GM23248 (cell line): Measurements from ENCODE around the gene ENG. TPM values are rescaled to one million over a fixed set of nuclear protein-coding genes. Genes with fewer than 3 reads are reported as not detected.
A peak's percentile ranks its signal among the peaks of the same experiment; 100 is the strongest.

Experiments
- DNase-seq: peaks from one replicate; pipeline ENCODE4 v3.0.0-alpha.2; 2015
- H2AFZ ChIP-seq: fragments of 200-600 bp; sonication (generic); 2 replicates; pipeline ENCODE4 v1.6.1; 2016; ENCODE audit warnings: antibody characterized with exemption
- H3F3A ChIP-seq: fragments of 200-600 bp; sonication (generic); 2 replicates; pipeline ENCODE4 v1.6.1; 2016; ENCODE audit warnings: mild to moderate bottlenecking, antibody characterized with exemption, mixed run types; ENCODE audit not compliant: insufficient read depth
- H3K27ac ChIP-seq: fragments of 200-600 bp; sonication (generic); 2 replicates; pipeline ENCODE4 v1.5.1; 2016; ENCODE audit warnings: mild to moderate bottlenecking
- H3K27me3 ChIP-seq: fragments of 200-600 bp; sonication (generic); replicated peaks from 2 replicates; pipeline ENCODE4 v1.6.1; 2016; ENCODE audit warnings: mild to moderate bottlenecking; ENCODE audit not compliant: insufficient read depth
- H3K36me3 ChIP-seq: fragments of 200-600 bp; sonication (generic); 2 replicates; pipeline ENCODE4 v1.6.1; 2016; ENCODE audit warnings: low read depth, mild to moderate bottlenecking
- H3K4me1 ChIP-seq: fragments of 200-600 bp; sonication (generic); 2 replicates; pipeline ENCODE4 v1.6.1; 2016; ENCODE audit warnings: mild to moderate bottlenecking; ENCODE audit not compliant: insufficient read depth
- H3K4me2 ChIP-seq: fragments of 200-600 bp; sonication (generic); one replicate; pipeline ENCODE4 v1.6.1; 2016; ENCODE audit warnings: mild to moderate bottlenecking; ENCODE audit not compliant: unreplicated experiment
- H3K4me3 ChIP-seq: fragments of 200-600 bp; sonication (generic); 2 replicates; pipeline ENCODE4 v1.5.1; 2016; ENCODE audit warnings: mild to moderate bottlenecking
- H3K79me2 ChIP-seq: fragments of 200-600 bp; sonication (generic); 2 replicates; pipeline ENCODE4 v1.6.1; 2016; ENCODE audit warnings: mild to moderate bottlenecking; ENCODE audit not compliant: insufficient read depth
- H3K9ac ChIP-seq: fragments of 200-600 bp; sonication (generic); 2 replicates; pipeline ENCODE4 v1.6.1; 2016; ENCODE audit warnings: mild to moderate bottlenecking
- H3K9me2 ChIP-seq: fragments of 200-600 bp; sonication (generic); 2 replicates; pipeline ENCODE4 v1.6.1; 2016; ENCODE audit warnings: mixed run types, mild to moderate bottlenecking, moderate library complexity; ENCODE audit not compliant: insufficient read depth
- H3K9me3 ChIP-seq: fragments of 200-600 bp; sonication (generic); one replicate; pipeline ENCODE4 v1.6.1; 2017; ENCODE audit warnings: low read depth
- H4K20me1 ChIP-seq: fragments of 200-600 bp; sonication (generic); 2 replicates; pipeline ENCODE4 v1.6.0; 2016; ENCODE audit not compliant: insufficient read depth
- EZH2 ChIP-seq: fragments of 200-600 bp; sonication (generic); IDR thresholded peaks from 2 replicates; pipeline ENCODE4 v1.6.1; 2018; ENCODE audit warnings: antibody characterized with exemption, mild to moderate bottlenecking; ENCODE audit not compliant: insufficient read depth, poor library complexity, severe bottlenecking
- EZH2phosphoT487 ChIP-seq: fragments of 200-600 bp; sonication (generic); IDR thresholded peaks from 2 replicates; pipeline ENCODE4 v1.6.1; 2018; ENCODE audit warnings: antibody characterized with exemption, moderate library complexity, mild to moderate bottlenecking, low read depth; ENCODE audit not compliant: insufficient read depth
- WGBS, 2 experiments: methylation state at CpG; one replicate each; pipeline ENCODE4 v1.1.6; 2015 to 2017; ENCODE audit warnings: low lambda C conversion rate in 2 of 2, low coverage in 1 of 2; ENCODE audit errors: missing lambda C conversion rate in 2 of 2; 5-methylcytosine and 5-hydroxymethylcytosine counted together
- in situ Hi-C: fragments of 300-500 bp; cut with MboI; formaldehyde crosslinking; loops from 2 replicates; pipeline ENCODE4 v1.15.0; 2020
- polyA plus RNA-seq: library from polyadenylated mRNA; unstranded; fragments of >200 nt; fragmentation: Nextera tagmentation; extraction: Ambion mirVana; gene quantifications from 2 replicates; pipeline ENCODE4 v1.2.1, GENCODE V29; 2016
- total RNA-seq: library from RNA; depleted of rRNA; stranded (reverse); fragments of >200 nt; shearing (Covaris generic); gene quantifications from 2 replicates; pipeline ENCODE4 v1.2.3, GENCODE V29; 2014

ENG gene
- total and polyA plus RNA-seq, 2 experiments from 2014 or later: 54.5 to 226 TPM

GRCh38 chr9:127801955-127802575 lies 52.4 kb downstream of the ENG start:
- peak overlapping the region; percentile 98 for H3K9ac ChIP-seq
- no peaks in the 10 kb centered on the region for H4K20me1 ChIP-seq
- H3F3A ChIP-seq: peaks cover 15% of the 10 kb centered on the region
- H3K4me1 ChIP-seq: peaks cover 16% of the 10 kb centered on the region
- peak overlapping the region; percentile 85 for H2AFZ ChIP-seq
- H3K79me2 ChIP-seq: peaks cover 34% of the 10 kb centered on the region
- no peaks in the 10 kb centered on the region for H3K9me2 ChIP-seq
- H3K9me3 ChIP-seq: no peaks in the 10 kb centered on the region
- in situ Hi-C loops: no loop called here
- peak overlapping the region; percentile 83 for H3K4me2 ChIP-seq
- no peaks in the 10 kb centered on the region for H3K27me3 ChIP-seq
- H3K36me3 ChIP-seq: no peaks in the 10 kb centered on the region
- TF ChIP-seq EZH2phosphoT487 (no peak), EZH2 (no peak)
- H3K4me3 ChIP-seq: peak overlapping the region; percentile 91
- DNase-seq: peak; percentile 39
- H3K27ac ChIP-seq: peak overlapping the region; percentile 59
- 17 to 18% methylated on average over 10 of the region's 10 CpGs for WGBS, 2 experiments

- Histone ChIP-seq H3K27ac (no peak overlapping the region), H3K9ac (no peak overlapping the region), H3K79me2 (peaks cover 9% of the 10 kb centered on the region; the same call in 1 of the 2 replicates), H3K27me3 (no peaks in the 10 kb centered on the region), H3K4me3 (no peak overlapping the region), H4K20me1 (no peaks in the 10 kb centered on the region), H2AFZ (no peak overlapping the region), H3F3A (peaks cover 23% of the 10 kb centered on the region), H3K36me3 (peaks cover 6% of the 10 kb centered on the region), H3K4me2 (no peak overlapping the region), H3K4me1 (0 out of 2 replicates have a peak, but pooled peaks cover 3% of the 10 kb centered on the region), H3K9me2 (no peaks in the 10 kb centered on the region), H3K9me3 (no peaks in the 10 kb centered on the region)
- DNase-seq: no peak
- in situ Hi-C loops: no loop called here
- no peak for TF ChIP-seq EZH2
- no peak for TF ChIP-seq EZH2phosphoT487
- WGBS, 2 experiments: 54 to 55% methylated on average over 11 of the region's 11 CpGs
These were observed 57.5 kb downstream of the ENG start for GRCh38 chr9:127796852-127797370.

GRCh38 chr9:127796225-127796813 lies 58.1 kb downstream of the ENG start:
- H3K79me2 ChIP-seq: peaks cover 15% of the 10 kb centered on the region; the same call in 1 of the 2 replicates
- H3K36me3 ChIP-seq: peaks cover 10% of the 10 kb centered on the region
- no peak for TF ChIP-seq EZH2phosphoT487
- H2AFZ ChIP-seq: no peak overlapping the region
- H3F3A ChIP-seq: peaks cover 19% of the 10 kb centered on the region
- H3K9me2 ChIP-seq: no peaks in the 10 kb centered on the region
- H3K9ac ChIP-seq: no peak overlapping the region
- H3K27me3 ChIP-seq: no peaks in the 10 kb centered on the region
- no peaks in the 10 kb centered on the region for H3K9me3 ChIP-seq
- H3K4me1 ChIP-seq: 0 out of 2 replicates have a peak, but pooled peaks cover 3% of the 10 kb centered on the region
- in situ Hi-C loops: no loop called here
- 65 to 69% methylated on average over 8 of the region's 8 CpGs for WGBS, 2 experiments
- H4K20me1 ChIP-seq: no peaks in the 10 kb centered on the region
- H3K4me2 ChIP-seq: no peak overlapping the region
- no peak overlapping the region for H3K4me3 ChIP-seq
- H3K27ac ChIP-seq: no peak overlapping the region
- peak; percentile 52 for DNase-seq

GRCh38 chr9:127794001-127794791 lies 60.3 kb downstream of the ENG start:
- Histone ChIP-seq H2AFZ (no peak overlapping the region), H3F3A (peaks cover 13% of the 10 kb centered on the region), H3K9ac (no peak overlapping the region), H3K27me3 (no peaks in the 10 kb centered on the region), H3K79me2 (peaks cover 35% of the 10 kb centered on the region), H3K27ac (no peak overlapping the region), H4K20me1 (no peaks in the 10 kb centered on the region), H3K4me3 (no peak overlapping the region), H3K9me3 (no peaks in the 10 kb centered on the region), H3K9me2 (no peaks in the 10 kb centered on the region), H3K4me1 (no peaks in the 10 kb centered on the region), H3K4me2 (no peak overlapping the region), H3K36me3 (peaks cover 31% of the 10 kb centered on the region)
- 75 to 78% methylated on average over 14 of the region's 14 CpGs for WGBS, 2 experiments
- in situ Hi-C loops: no loop called here
- no peak for DNase-seq
- TF ChIP-seq EZH2 (no peak), EZH2phosphoT487 (no peak)
